ENCODE measurements around the gene TPSAB1.

The TPSAB1 gene

GRCh38 chr16:1199347-1200013 lies 41.0 kb upstream of the TPSAB1 start:
- TF ChIP-seq, protein P1, sequence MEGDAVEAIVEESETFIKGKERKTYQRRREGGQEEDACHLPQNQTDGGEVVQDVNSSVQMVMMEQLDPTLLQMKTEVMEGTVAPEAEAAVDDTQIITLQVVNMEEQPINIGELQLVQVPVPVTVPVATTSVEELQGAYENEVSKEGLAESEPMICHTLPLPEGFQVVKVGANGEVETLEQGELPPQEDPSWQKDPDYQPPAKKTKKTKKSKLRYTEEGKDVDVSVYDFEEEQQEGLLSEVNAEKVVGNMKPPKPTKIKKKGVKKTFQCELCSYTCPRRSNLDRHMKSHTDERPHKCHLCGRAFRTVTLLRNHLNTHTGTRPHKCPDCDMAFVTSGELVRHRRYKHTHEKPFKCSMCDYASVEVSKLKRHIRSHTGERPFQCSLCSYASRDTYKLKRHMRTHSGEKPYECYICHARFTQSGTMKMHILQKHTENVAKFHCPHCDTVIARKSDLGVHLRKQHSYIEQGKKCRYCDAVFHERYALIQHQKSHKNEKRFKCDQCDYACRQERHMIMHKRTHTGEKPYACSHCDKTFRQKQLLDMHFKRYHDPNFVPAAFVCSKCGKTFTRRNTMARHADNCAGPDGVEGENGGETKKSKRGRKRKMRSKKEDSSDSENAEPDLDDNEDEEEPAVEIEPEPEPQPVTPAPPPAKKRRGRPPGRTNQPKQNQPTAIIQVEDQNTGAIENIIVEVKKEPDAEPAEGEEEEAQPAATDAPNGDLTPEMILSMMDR (IDR thresholded peaks at IDR 0.05; ENCODE audit: insufficient read depth, low read length): no peak
- TF ChIP-seq SPI1 (IDR thresholded peaks at IDR 0.05; ENCODE audit: borderline replicate concordance, low read depth): no peak
- TF ChIP-seq GABPA (IDR thresholded peaks at IDR 0.05; ENCODE audit: low read depth): no peak
- no peak for TF ChIP-seq POLR2AphosphoS5 (IDR thresholded peaks at IDR 0.05; ENCODE audit: low read depth)
- TF ChIP-seq, protein P2, sequence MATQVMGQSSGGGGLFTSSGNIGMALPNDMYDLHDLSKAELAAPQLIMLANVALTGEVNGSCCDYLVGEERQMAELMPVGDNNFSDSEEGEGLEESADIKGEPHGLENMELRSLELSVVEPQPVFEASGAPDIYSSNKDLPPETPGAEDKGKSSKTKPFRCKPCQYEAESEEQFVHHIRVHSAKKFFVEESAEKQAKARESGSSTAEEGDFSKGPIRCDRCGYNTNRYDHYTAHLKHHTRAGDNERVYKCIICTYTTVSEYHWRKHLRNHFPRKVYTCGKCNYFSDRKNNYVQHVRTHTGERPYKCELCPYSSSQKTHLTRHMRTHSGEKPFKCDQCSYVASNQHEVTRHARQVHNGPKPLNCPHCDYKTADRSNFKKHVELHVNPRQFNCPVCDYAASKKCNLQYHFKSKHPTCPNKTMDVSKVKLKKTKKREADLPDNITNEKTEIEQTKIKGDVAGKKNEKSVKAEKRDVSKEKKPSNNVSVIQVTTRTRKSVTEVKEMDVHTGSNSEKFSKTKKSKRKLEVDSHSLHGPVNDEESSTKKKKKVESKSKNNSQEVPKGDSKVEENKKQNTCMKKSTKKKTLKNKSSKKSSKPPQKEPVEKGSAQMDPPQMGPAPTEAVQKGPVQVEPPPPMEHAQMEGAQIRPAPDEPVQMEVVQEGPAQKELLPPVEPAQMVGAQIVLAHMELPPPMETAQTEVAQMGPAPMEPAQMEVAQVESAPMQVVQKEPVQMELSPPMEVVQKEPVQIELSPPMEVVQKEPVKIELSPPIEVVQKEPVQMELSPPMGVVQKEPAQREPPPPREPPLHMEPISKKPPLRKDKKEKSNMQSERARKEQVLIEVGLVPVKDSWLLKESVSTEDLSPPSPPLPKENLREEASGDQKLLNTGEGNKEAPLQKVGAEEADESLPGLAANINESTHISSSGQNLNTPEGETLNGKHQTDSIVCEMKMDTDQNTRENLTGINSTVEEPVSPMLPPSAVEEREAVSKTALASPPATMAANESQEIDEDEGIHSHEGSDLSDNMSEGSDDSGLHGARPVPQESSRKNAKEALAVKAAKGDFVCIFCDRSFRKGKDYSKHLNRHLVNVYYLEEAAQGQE (IDR thresholded peaks at IDR 0.05; ENCODE audit: insufficient replicate concordance, low read depth): no peak
- no peak overlapping the region for H3K27ac ChIP-seq (replicated peaks)
- H3K27me3 ChIP-seq (ENCODE audit: insufficient read depth, poor library complexity, severe bottlenecking): no peaks in the 10 kb centered on the region
- DNase-seq (ENCODE audit: low read depth in 1 of 2, low spot score in 1 of 2): no peak
- no peak overlapping the region for H3K4me3 ChIP-seq (replicated peaks; ENCODE audit: insufficient read depth, low read length)

GRCh38 chr16:1200014-1200627 lies 40.4 kb upstream of the TPSAB1 start:
- H3K4me3 ChIP-seq (replicated peaks; ENCODE audit: insufficient read depth, low read length): no peak overlapping the region
- H3K27me3 ChIP-seq (ENCODE audit: insufficient read depth, poor library complexity, severe bottlenecking): no peaks in the 10 kb centered on the region
- H3K27ac ChIP-seq (replicated peaks): no peak overlapping the region
- TF ChIP-seq SPI1 (IDR thresholded peaks at IDR 0.05; ENCODE audit: borderline replicate concordance, low read depth) (no peak), POLR2AphosphoS5 (IDR thresholded peaks at IDR 0.05; ENCODE audit: low read depth) (no peak), GABPA (IDR thresholded peaks at IDR 0.05; ENCODE audit: low read depth) (no peak)
- TF ChIP-seq, protein P1 (IDR thresholded peaks at IDR 0.05; ENCODE audit: insufficient read depth, low read length): no peak
- TF ChIP-seq, protein P2 (IDR thresholded peaks at IDR 0.05; ENCODE audit: insufficient replicate concordance, low read depth): no peak
- DNase-seq (ENCODE audit: low read depth in 1 of 2, low spot score in 1 of 2): no peak

DNA sequence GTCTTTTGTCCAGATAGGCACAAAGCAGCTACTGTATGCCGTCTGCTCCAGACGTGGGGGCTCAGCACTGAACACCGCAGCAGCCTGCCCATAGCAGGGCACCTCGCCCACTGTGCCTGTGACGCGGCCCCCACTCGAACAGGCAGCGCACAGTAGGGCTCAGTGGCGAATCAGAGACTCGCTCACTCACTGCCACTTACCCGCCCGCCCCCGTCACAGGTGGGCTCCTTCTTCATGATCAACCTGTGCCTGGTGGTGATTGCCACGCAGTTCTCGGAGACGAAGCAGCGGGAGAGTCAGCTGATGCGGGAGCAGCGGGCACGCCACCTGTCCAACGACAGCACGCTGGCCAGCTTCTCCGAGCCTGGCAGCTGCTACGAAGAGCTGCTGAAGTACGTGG lies 39.1 kb upstream of the TPSAB1 start:
- Histone ChIP-seq H3K4me3 (replicated peaks; ENCODE audit: insufficient read depth, low read length) (no peak overlapping the region), H3K27me3 (ENCODE audit: insufficient read depth, poor library complexity, severe bottlenecking) (no peaks in the 10 kb centered on the region), H3K27ac (replicated peaks) (no peak overlapping the region)
- TF ChIP-seq, protein P2 (IDR thresholded peaks at IDR 0.05; ENCODE audit: insufficient replicate concordance, low read depth): no peak
- TF ChIP-seq POLR2AphosphoS5 (IDR thresholded peaks at IDR 0.05; ENCODE audit: low read depth): no peak
- no peak for TF ChIP-seq SPI1 (IDR thresholded peaks at IDR 0.05; ENCODE audit: borderline replicate concordance, low read depth)
- no peak for TF ChIP-seq GABPA (IDR thresholded peaks at IDR 0.05; ENCODE audit: low read depth)
- TF ChIP-seq, protein P1 (IDR thresholded peaks at IDR 0.05; ENCODE audit: insufficient read depth, low read length): no peak
- no peak for DNase-seq (ENCODE audit: low read depth in 1 of 2, low spot score in 1 of 2)

All from HL-60 (cell line).